Activated naive CD8-positive, alpha-beta T cell treated with anti-CD3 and anti-CD28 coated beads, Interleukin-2, amount 10 ng/mL, durations not matched to agents 7 days and 5 days (primary cell): ENCODE data around the gene RALBP1. TPM values are rescaled to one million over a fixed set of nuclear protein-coding genes. Genes with fewer than 3 reads are reported as not detected.

Experiments
- ATAC-seq: fragments of 150-1000 bp; cut with Tn5 transposase; one replicate; pipeline ENCODE4 v1.10.0; 2021; ENCODE audit warnings: low read depth, moderate library complexity
- POLR2A ChIA-PET: fragments of 350-600 bp; sonication (Branson Sonifier 250); formaldehyde crosslinking; loops from one replicate; lab custom pipeline; 2021; ENCODE audit warnings: antibody characterized with exemption; lab: Charles Lee
- DNase-seq: peaks from one replicate; pipeline ENCODE4 v3.0.0; 2021
- H3K27ac Mint-ChIP-seq: one replicate; pipeline ENCODE4 v1.8.0; 2022; ENCODE audit warnings: mild to moderate bottlenecking, mixed read lengths
- H3K27me3 Mint-ChIP-seq: one replicate; pipeline ENCODE4 v1.8.0; 2022; ENCODE audit warnings: mild to moderate bottlenecking, moderate library complexity, mixed read lengths
- H3K36me3 Mint-ChIP-seq: one replicate; pipeline ENCODE4 v1.8.0; 2021; ENCODE audit warnings: mild to moderate bottlenecking, mixed read lengths
- H3K4me1 Mint-ChIP-seq: one replicate; pipeline ENCODE4 v1.8.0; 2021; ENCODE audit warnings: mixed read lengths
- H3K4me3 Mint-ChIP-seq: one replicate; pipeline ENCODE4 v1.8.0; 2022; ENCODE audit warnings: mild to moderate bottlenecking, moderate library complexity, mixed read lengths
- H3K9me3 Mint-ChIP-seq: one replicate; pipeline ENCODE4 v1.8.0; 2021; ENCODE audit warnings: mixed read lengths
- total RNA-seq, 2 experiments: library from RNA; stranded (reverse); gene quantifications; one replicate each; pipeline ENCODE4 v1.2.3, GENCODE V29; 2021

Gene RALBP1
- total RNA-seq, 2 experiments from 2014 or later = 58.9 to 60.0 TPM

GRCh38 chr18:9574473-9575115 lies 99.3 kb downstream of the RALBP1 start:
- Mint-ChIP-seq H3K27ac (no peak overlapping the region), H3K4me3 (no peak overlapping the region), H3K9me3 (no peaks in the 10 kb centered on the region), H3K4me1 (no peaks in the 10 kb centered on the region), H3K36me3 (peaks cover 11% of the 10 kb centered on the region), H3K27me3 (no peaks in the 10 kb centered on the region)
- ATAC-seq (no peak), DNase-seq (no peak)
- POLR2A ChIA-PET = no interaction called here

DNA sequence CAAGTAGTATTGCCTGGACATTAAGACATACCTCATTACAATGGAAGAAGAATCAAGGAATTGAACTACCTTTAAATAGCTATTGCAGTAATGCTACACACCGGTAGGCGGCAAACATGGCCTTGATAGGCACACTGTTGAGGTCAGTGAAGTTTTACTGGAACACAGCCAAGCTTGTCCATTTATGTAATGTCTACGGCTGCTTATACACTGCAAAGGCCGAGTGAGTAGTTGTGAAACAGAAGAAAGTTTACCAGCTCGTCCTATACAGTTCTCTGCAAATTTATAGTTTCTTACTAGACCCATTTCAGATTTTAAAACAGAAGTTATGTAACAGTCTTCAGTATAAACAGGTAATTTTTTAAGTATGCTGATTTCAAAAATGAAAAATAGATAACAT lies 100.2 kb downstream of the RALBP1 start:
- no peak overlapping the region for H3K27ac Mint-ChIP-seq
- DNase-seq = no peak
- ATAC-seq = no peak

DNA sequence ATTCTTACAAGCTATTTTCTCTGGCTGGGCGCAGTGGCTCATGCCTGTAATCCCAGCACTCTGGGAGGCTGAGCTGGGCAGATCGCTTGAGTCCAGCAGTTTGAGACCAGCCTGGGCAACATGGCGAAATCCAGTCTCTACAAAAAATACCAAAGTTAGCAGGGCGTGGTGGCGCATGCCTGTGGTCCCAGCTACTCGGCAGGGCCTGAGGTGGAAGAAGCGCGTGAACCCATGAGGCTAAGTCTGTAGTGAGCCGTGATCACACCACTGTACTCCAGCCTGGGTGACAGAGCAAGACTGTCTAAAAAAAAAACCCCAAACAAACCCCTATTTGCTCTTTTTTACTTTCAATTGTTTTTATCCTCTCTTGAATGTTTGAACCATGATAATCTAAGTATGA lies 102.0 kb downstream of the RALBP1 start:
- Mint-ChIP-seq H3K4me1 (no peaks in the 10 kb centered on the region), H3K27me3 (no peaks in the 10 kb centered on the region), H3K27ac (no peak overlapping the region), H3K36me3 (peaks cover 29% of the 10 kb centered on the region), H3K9me3 (peaks cover 1% of the 10 kb centered on the region), H3K4me3 (no peak overlapping the region)
- DNase-seq (no peak), ATAC-seq (no peak)
- POLR2A ChIA-PET = no interaction called here

More for the DNA sequence above, 100.2 kb downstream of the RALBP1 start:
- POLR2A ChIA-PET = interaction anchor here (0.6 kb wide), 1 partner anchor 165 kb away, joined by 3 read pairs; no protein-coding TSS in a partner anchor
- no peaks in the 10 kb centered on the region for H3K27me3 Mint-ChIP-seq
- H3K4me1 Mint-ChIP-seq = no peaks in the 10 kb centered on the region
- H3K36me3 Mint-ChIP-seq = peaks cover 13% of the 10 kb centered on the region
- no peak overlapping the region for H3K4me3 Mint-ChIP-seq
- no peaks in the 10 kb centered on the region for H3K9me3 Mint-ChIP-seq

GRCh38 chr18:9578306-9578705 lies 103.0 kb downstream of the RALBP1 start:
- no peak for DNase-seq
- Mint-ChIP-seq H3K9me3 (peaks cover 3% of the 10 kb centered on the region), H3K4me3 (no peak overlapping the region), H3K36me3 (peaks cover 34% of the 10 kb centered on the region), H3K4me1 (no peaks in the 10 kb centered on the region), H3K27me3 (no peaks in the 10 kb centered on the region), H3K27ac (no peak overlapping the region)
- no peak for ATAC-seq
- POLR2A ChIA-PET = no interaction called here

DNA sequence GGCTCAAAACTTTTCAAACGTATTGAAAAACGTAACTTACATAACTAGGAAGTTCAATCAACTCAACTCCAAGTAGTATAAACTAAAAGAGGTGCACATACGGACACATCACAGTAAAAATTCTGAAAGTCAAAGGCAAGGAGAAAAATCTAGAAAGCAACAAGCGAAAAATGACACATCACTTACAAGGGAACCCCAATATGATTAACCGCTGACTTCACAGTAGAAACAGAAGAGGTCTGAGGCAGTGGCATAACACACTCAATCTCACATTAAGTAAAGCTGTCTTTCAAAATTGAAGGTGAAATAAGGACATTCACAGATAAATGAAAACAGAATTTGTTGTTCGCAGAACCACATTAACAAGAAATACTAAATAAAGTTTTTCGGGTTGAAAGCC lies 106.4 kb downstream of the RALBP1 start:
- ATAC-seq (no peak), DNase-seq (no peak)
- peaks cover 44% of the 10 kb centered on the region for H3K36me3 Mint-ChIP-seq
- no peak overlapping the region for H3K27ac Mint-ChIP-seq
- H3K9me3 Mint-ChIP-seq = peaks cover 3% of the 10 kb centered on the region
- no peaks in the 10 kb centered on the region for H3K27me3 Mint-ChIP-seq
- H3K4me1 Mint-ChIP-seq = no peaks in the 10 kb centered on the region
- POLR2A ChIA-PET = no interaction called here
- no peak overlapping the region for H3K4me3 Mint-ChIP-seq

DNA sequence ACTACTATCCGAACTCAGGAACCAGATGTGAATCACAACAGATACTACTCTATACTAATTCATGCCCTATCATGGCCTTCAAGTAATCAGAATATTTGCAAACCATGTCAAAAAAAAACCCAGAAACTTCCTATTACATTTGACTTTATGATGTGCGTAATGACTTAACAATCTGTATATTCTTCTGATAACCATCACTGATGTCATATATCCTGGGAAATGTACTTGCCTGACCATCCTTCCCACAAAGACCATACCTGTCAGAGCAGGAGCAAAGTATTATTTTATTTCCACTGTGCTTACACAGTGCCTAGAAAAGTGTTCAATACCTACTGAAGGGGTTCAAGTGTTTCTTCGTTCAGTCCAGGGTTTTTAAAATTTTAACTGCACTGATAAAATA lies 111.5 kb downstream of the RALBP1 start:
- no peak overlapping the region for H3K27ac Mint-ChIP-seq
- no peak overlapping the region for H3K4me3 Mint-ChIP-seq
- H3K27me3 Mint-ChIP-seq = no peaks in the 10 kb centered on the region
- ATAC-seq (no peak), DNase-seq (no peak)
- POLR2A ChIA-PET = no interaction called here
- peaks cover 41% of the 10 kb centered on the region for H3K36me3 Mint-ChIP-seq
- H3K4me1 Mint-ChIP-seq = no peaks in the 10 kb centered on the region
- peaks cover 4% of the 10 kb centered on the region for H3K9me3 Mint-ChIP-seq

Other genes starting within 250 kb of the RALBP1 start
- 10 to 100 TPM in 1 of 2 experiments, 1 to 10 TPM in 1; 9.0 to 10.4 TPM for gene TWSG1, start 140.7 kb upstream of the RALBP1 start, total RNA-seq
- gene PPP4R1, start 139.0 kb downstream of the RALBP1 start, total RNA-seq = 10 to 100 TPM; 40.2 to 42.0 TPM
- gene RAB31, start 232.8 kb downstream of the RALBP1 start, total RNA-seq = 1 to 10 TPM in 1 of 2 experiments, under 1 TPM in 1; 0.94 to 3.6 TPM